ENCODE measurements around the gene SLC13A4.

Gene SLC13A4

GRCh38 chr7:135678612-135679575 is 49.1 kb downstream of the SLC13A4 start:
- Histone ChIP-seq H3K4me2 (ENCODE audit: low read length) (no peak overlapping the region), H4K5ac (ENCODE audit: low read length) (no peak overlapping the region), H3K36me3 (ENCODE audit: control insufficient read depth, insufficient read depth, low read length) (no peaks in the 10 kb centered on the region), H3K27ac (ENCODE audit: low read depth, low read length) (no peak overlapping the region), H2AK5ac (ENCODE audit: low read length) (no peak overlapping the region), H2BK15ac (replicated peaks; ENCODE audit: low read depth) (no peak overlapping the region), H3K79me1 (ENCODE audit: low read length) (peaks cover 6% of the 10 kb centered on the region), H3K27me3 (ENCODE audit: insufficient read depth, low read length, poor library complexity) (no peaks in the 10 kb centered on the region), H2BK5ac (ENCODE audit: low read length) (no peak overlapping the region), H2BK120ac (ENCODE audit: low read depth, low read length) (no peak overlapping the region), H3K23ac (ENCODE audit: low read length) (no peak overlapping the region), H3K4me1 (ENCODE audit: control insufficient read depth, low read depth, low read length) (peaks cover 5% of the 10 kb centered on the region), H3K4ac (ENCODE audit: low read depth, low read length) (no peak overlapping the region), H3K56ac (ENCODE audit: low read length) (no peak overlapping the region), H3K9ac (ENCODE audit: low read length) (no peak overlapping the region), H3K18ac (ENCODE audit: low read length) (no peak overlapping the region), H4K8ac (ENCODE audit: low read depth, low read length) (no peak overlapping the region), H3K79me2 (ENCODE audit: control insufficient read depth, insufficient read depth, low read length) (peaks cover 2% of the 10 kb centered on the region), H3K4me3 (ENCODE audit: low read length) (no peak overlapping the region)
- WGBS (ENCODE audit: extremely low coverage, insufficient coverage, low lambda C conversion rate), result no CpG with 5 or more reads among the region's 4 CpGs
- DNase-seq, result no peak

DNA sequence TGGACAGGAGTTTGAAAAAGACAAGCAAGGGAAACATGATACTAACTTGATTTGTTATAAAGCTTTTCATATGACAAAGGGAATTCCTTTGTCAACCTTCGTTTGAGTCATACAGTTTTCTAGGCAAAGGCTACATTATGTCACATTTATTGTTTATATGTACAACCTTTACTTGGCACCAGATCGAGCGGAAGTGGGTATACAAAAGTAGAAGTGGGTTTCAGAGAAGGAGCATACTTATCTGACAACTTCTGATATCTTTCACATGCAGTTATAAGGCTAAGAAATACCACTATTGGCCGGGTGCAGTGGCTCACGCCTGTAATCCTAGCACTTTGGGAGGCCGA is 54.7 kb downstream of the SLC13A4 start:
- Histone ChIP-seq H2AK5ac (ENCODE audit: low read length) (no peak overlapping the region), H3K23ac (ENCODE audit: low read length) (no peak overlapping the region), H2BK5ac (ENCODE audit: low read length) (no peak overlapping the region), H3K27me3 (ENCODE audit: insufficient read depth, low read length, poor library complexity) (no peaks in the 10 kb centered on the region), H4K8ac (ENCODE audit: low read depth, low read length) (no peak overlapping the region), H2BK15ac (replicated peaks; ENCODE audit: low read depth) (no peak overlapping the region), H3K18ac (ENCODE audit: low read length) (no peak overlapping the region), H4K5ac (ENCODE audit: low read length) (no peak overlapping the region), H3K4me3 (ENCODE audit: low read length) (no peak overlapping the region), H3K4ac (ENCODE audit: low read depth, low read length) (no peak overlapping the region), H3K36me3 (ENCODE audit: control insufficient read depth, insufficient read depth, low read length) (no peaks in the 10 kb centered on the region), H3K56ac (ENCODE audit: low read length) (no peak overlapping the region), H3K9ac (ENCODE audit: low read length) (no peak overlapping the region), H3K79me1 (ENCODE audit: low read length) (peaks cover 7% of the 10 kb centered on the region), H3K79me2 (ENCODE audit: control insufficient read depth, insufficient read depth, low read length) (peaks cover 10% of the 10 kb centered on the region), H2BK120ac (ENCODE audit: low read depth, low read length) (no peak overlapping the region), H3K4me2 (ENCODE audit: low read length) (no peak overlapping the region), H3K27ac (ENCODE audit: low read depth, low read length) (no peak overlapping the region), H3K4me1 (ENCODE audit: control insufficient read depth, low read depth, low read length) (no peaks in the 10 kb centered on the region)
- WGBS (ENCODE audit: extremely low coverage, insufficient coverage, low lambda C conversion rate), result no CpG with 5 or more reads among the region's 6 CpGs
- no peak for DNase-seq

DNA sequence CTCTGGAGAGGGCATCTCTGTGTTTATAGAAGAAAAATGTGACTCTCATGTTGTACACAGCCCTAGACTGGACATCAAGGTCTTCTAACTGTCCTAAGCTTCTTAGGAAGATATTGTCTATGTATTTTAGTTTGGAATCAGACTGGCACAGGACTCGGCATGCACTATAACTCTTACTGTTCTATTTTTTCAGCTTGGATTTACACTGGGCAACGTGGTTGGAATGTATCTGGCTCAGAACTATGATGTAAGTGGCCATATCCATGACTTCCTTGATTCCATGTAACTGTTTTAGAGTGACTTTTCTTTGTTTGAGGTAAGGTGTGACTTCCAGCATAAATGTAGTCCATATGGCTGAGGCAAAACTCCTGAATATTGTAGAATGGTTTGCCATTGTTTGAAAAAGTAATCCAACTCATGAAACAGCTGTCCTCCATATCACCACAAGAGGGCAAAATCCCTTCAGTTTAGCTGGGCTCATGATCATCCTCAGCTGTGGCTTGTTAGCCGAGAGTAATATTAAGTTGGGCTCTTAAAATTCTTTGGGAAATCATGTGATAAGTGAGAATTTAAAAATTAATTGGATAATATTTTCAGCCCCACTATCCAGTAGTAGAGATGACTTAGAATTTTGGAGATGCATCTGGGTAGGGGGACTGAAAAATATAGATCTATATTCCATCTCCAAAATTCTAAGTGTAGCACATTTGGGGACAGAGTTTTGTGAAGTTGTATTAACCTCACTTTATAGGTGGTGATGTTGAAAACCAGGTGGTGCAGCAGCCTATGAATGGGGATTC is 55.2 kb downstream of the SLC13A4 start:
- Histone ChIP-seq H3K79me1 (ENCODE audit: low read length) (peaks cover 9% of the 10 kb centered on the region), H2BK120ac (ENCODE audit: low read depth, low read length) (no peak overlapping the region), H3K18ac (ENCODE audit: low read length) (no peak overlapping the region), H3K4me2 (ENCODE audit: low read length) (no peak overlapping the region), H4K5ac (ENCODE audit: low read length) (no peak overlapping the region), H3K56ac (ENCODE audit: low read length) (no peak overlapping the region), H3K4ac (ENCODE audit: low read depth, low read length) (no peak overlapping the region), H3K9ac (ENCODE audit: low read length) (no peak overlapping the region), H3K4me3 (ENCODE audit: low read length) (no peak overlapping the region), H3K27ac (ENCODE audit: low read depth, low read length) (no peak overlapping the region), H3K4me1 (ENCODE audit: control insufficient read depth, low read depth, low read length) (no peaks in the 10 kb centered on the region), H3K27me3 (ENCODE audit: insufficient read depth, low read length, poor library complexity) (no peaks in the 10 kb centered on the region), H2AK5ac (ENCODE audit: low read length) (no peak overlapping the region), H3K79me2 (ENCODE audit: control insufficient read depth, insufficient read depth, low read length) (peaks cover 13% of the 10 kb centered on the region), H2BK15ac (replicated peaks; ENCODE audit: low read depth) (no peak overlapping the region), H4K8ac (ENCODE audit: low read depth, low read length) (no peak overlapping the region), H3K23ac (ENCODE audit: low read length) (no peak overlapping the region), H3K36me3 (ENCODE audit: control insufficient read depth, insufficient read depth, low read length) (no peaks in the 10 kb centered on the region), H2BK5ac (ENCODE audit: low read length) (no peak overlapping the region)
- WGBS (ENCODE audit: extremely low coverage, insufficient coverage, low lambda C conversion rate), result no CpG with 5 or more reads among the region's 3 CpGs
- DNase-seq, result peak; percentile 73

DNA sequence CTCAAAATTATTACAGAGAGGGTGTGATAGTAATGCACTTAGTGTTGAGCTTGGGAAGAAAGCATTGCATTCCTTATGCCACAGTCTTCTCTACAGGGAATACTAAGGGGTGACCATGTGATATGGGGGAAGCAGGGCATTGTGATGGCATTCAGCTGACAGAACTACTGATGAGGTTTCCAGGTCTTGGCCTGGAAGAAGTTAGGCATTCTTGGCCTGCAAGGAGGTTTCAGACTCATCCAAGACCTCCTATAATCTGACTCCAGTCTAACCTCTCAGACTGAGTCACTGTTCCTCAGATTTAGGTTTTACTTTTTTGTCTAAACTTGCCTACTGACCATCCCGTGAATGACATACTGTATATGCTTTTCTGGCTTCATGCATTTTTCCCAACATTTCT is 57.8 kb downstream of the SLC13A4 start:
- H3K27ac ChIP-seq (ENCODE audit: low read depth, low read length), result no peak overlapping the region
- peaks cover 14% of the 10 kb centered on the region for H3K79me2 ChIP-seq (ENCODE audit: control insufficient read depth, insufficient read depth, low read length)
- no peak overlapping the region for H3K4ac ChIP-seq (ENCODE audit: low read depth, low read length)
- no peak overlapping the region for H3K56ac ChIP-seq (ENCODE audit: low read length)
- peaks cover 9% of the 10 kb centered on the region for H3K79me1 ChIP-seq (ENCODE audit: low read length)
- H3K18ac ChIP-seq (ENCODE audit: low read length), result no peak overlapping the region
- no peak overlapping the region for H2AK5ac ChIP-seq (ENCODE audit: low read length)
- H3K9ac ChIP-seq (ENCODE audit: low read length), result no peak overlapping the region
- no peaks in the 10 kb centered on the region for H3K4me1 ChIP-seq (ENCODE audit: control insufficient read depth, low read depth, low read length)
- DNase-seq, result no peak
- no peak overlapping the region for H2BK120ac ChIP-seq (ENCODE audit: low read depth, low read length)
- no peak overlapping the region for H2BK15ac ChIP-seq (replicated peaks; ENCODE audit: low read depth)
- no peaks in the 10 kb centered on the region for H3K36me3 ChIP-seq (ENCODE audit: control insufficient read depth, insufficient read depth, low read length)
- H3K4me2 ChIP-seq (ENCODE audit: low read length), result no peak overlapping the region
- no CpG with 5 or more reads among the region's 1 CpG for WGBS (ENCODE audit: extremely low coverage, insufficient coverage, low lambda C conversion rate)
- no peak overlapping the region for H2BK5ac ChIP-seq (ENCODE audit: low read length)
- H3K23ac ChIP-seq (ENCODE audit: low read length), result no peak overlapping the region
- H3K27me3 ChIP-seq (ENCODE audit: insufficient read depth, low read length, poor library complexity), result no peaks in the 10 kb centered on the region
- H4K5ac ChIP-seq (ENCODE audit: low read length), result no peak overlapping the region
- no peak overlapping the region for H3K4me3 ChIP-seq (ENCODE audit: low read length)
- H4K8ac ChIP-seq (ENCODE audit: low read depth, low read length), result no peak overlapping the region

DNA sequence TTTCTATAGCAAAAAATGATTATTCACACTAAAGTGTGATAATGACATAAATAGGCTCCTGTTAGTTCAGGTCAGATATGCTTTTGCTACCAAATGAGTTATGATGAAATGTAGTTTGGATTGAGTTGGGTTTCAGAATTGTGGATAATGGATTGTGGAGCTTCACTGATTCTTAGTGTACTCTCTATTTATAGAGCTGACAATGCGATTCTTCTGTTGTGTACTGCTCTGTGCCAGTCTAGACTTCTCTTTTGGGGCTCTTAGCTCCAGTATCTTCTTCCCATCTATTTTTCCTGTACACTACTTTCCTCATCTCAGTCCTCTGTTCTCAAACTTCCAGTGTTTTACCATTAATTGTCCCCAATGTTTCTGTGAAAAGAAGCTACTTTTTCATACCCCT is 58.2 kb downstream of the SLC13A4 start:
- Histone ChIP-seq H4K5ac (ENCODE audit: low read length) (no peak overlapping the region), H2BK15ac (replicated peaks; ENCODE audit: low read depth) (no peak overlapping the region), H2AK5ac (ENCODE audit: low read length) (no peak overlapping the region), H2BK5ac (ENCODE audit: low read length) (no peak overlapping the region), H3K56ac (ENCODE audit: low read length) (no peak overlapping the region), H3K27ac (ENCODE audit: low read depth, low read length) (no peak overlapping the region), H3K4me1 (ENCODE audit: control insufficient read depth, low read depth, low read length) (no peaks in the 10 kb centered on the region), H3K4me2 (ENCODE audit: low read length) (no peak overlapping the region), H4K8ac (ENCODE audit: low read depth, low read length) (no peak overlapping the region), H3K4ac (ENCODE audit: low read depth, low read length) (no peak overlapping the region), H3K18ac (ENCODE audit: low read length) (no peak overlapping the region), H3K4me3 (ENCODE audit: low read length) (no peak overlapping the region), H3K79me2 (ENCODE audit: control insufficient read depth, insufficient read depth, low read length) (peaks cover 14% of the 10 kb centered on the region), H3K9ac (ENCODE audit: low read length) (no peak overlapping the region), H3K27me3 (ENCODE audit: insufficient read depth, low read length, poor library complexity) (no peaks in the 10 kb centered on the region), H3K79me1 (ENCODE audit: low read length) (peaks cover 9% of the 10 kb centered on the region), H3K36me3 (ENCODE audit: control insufficient read depth, insufficient read depth, low read length) (no peaks in the 10 kb centered on the region), H2BK120ac (ENCODE audit: low read depth, low read length) (no peak overlapping the region), H3K23ac (ENCODE audit: low read length) (no peak overlapping the region)
- no peak for DNase-seq
- no CpG with 5 or more reads among the region's 1 CpG for WGBS (ENCODE audit: extremely low coverage, insufficient coverage, low lambda C conversion rate)

All from mesendoderm (in vitro differentiated cells).